CD14-positive monocyte (primary cell): Measurements from ENCODE around the gene TRMT2A. TPM values are rescaled to one million over a fixed set of nuclear protein-coding genes. Genes with fewer than 3 reads are reported as not detected.

Source experiments
- DNase-seq, 3 donors: peaks; one replicate each; pipeline ENCODE4 v3.0.0-alpha.2; 2011 to 2022
- H2AFZ ChIP-seq: 2 replicates; pipeline ENCODE4 v1.6.0; 2012; ENCODE audit warnings: mild to moderate bottlenecking, low read depth, low read length, inconsistent platforms; ENCODE audit not compliant: insufficient read depth, poor library complexity, severe bottlenecking
- H3K27ac ChIP-seq, 2 donors: 1 replicate in 1 of 2; 2 replicates in 1 of 2; pipeline ENCODE4 v1.5.1; 2012 to 2013; ENCODE audit warnings: low read length in 2 of 2, control low read depth in 1 of 2, inconsistent platforms in 1 of 2, low read depth in 1 of 2, mild to moderate bottlenecking in 1 of 2
- H3K27me3 ChIP-seq, 2 donors: one replicate each; pipeline versions ENCODE4 v1.6.0 to v1.6.1; 2011 to 2013; ENCODE audit warnings: low read length in 2 of 2; ENCODE audit not compliant: control insufficient read depth in 2 of 2, insufficient read depth in 2 of 2
- H3K36me3 ChIP-seq, 2 donors: replicated peaks in 1 of 2; 1 replicate in 1 of 2; 2 replicates in 1 of 2; pipeline versions ENCODE4 v1.5.1 to v1.6.1; 2012 to 2013; ENCODE audit warnings: low read length in 2 of 2, control low read depth in 1 of 2, inconsistent platforms in 1 of 2, mild to moderate bottlenecking in 1 of 2; ENCODE audit not compliant: insufficient read depth in 2 of 2, control insufficient read depth in 1 of 2
- H3K4me1 ChIP-seq, 2 donors: 1 replicate in 1 of 2; 2 replicates in 1 of 2; pipeline versions ENCODE4 v1.5.1 to v1.6.1; 2012 to 2013; ENCODE audit warnings: low read length in 2 of 2, control low read depth in 1 of 2, inconsistent platforms in 1 of 2, mild to moderate bottlenecking in 1 of 2, moderate library complexity in 1 of 2; ENCODE audit not compliant: insufficient read depth in 2 of 2, control insufficient read depth in 1 of 2
- H3K4me2 ChIP-seq: replicated peaks from 2 replicates; pipeline ENCODE3; 2012; ENCODE audit warnings: low read length, moderate library complexity, mild to moderate bottlenecking; ENCODE audit not compliant: poor library complexity, severe bottlenecking; ENCODE audit errors: extremely low read depth
- H3K4me3 ChIP-seq, 3 experiments: fragments of 200-600 bp in 1 of 3; sonication (generic) in 1 of 3; replicated peaks in 1 of 3; 1 replicate in 2 of 3; 2 replicates in 1 of 3; pipeline ENCODE4 v1.5.1; 2011 to 2013; ENCODE audit warnings: low read length in 3 of 3, mild to moderate bottlenecking in 3 of 3, control low read depth in 2 of 3, low read depth in 2 of 3, inconsistent platforms in 1 of 3, moderate library complexity in 1 of 3
- H3K79me2 ChIP-seq: 2 replicates; pipeline ENCODE4 v1.6.0; 2012; ENCODE audit warnings: mild to moderate bottlenecking, control low read depth, inconsistent platforms, low read length, moderate library complexity; ENCODE audit not compliant: insufficient read depth
- H3K9ac ChIP-seq: 2 replicates; pipeline ENCODE4 v1.6.0; 2017; ENCODE audit warnings: low read length, mild to moderate bottlenecking; ENCODE audit not compliant: insufficient read depth, poor library complexity, severe bottlenecking
- H3K9me3 ChIP-seq, 2 donors: replicated peaks in 1 of 2; 1 replicate in 1 of 2; 2 replicates in 1 of 2; pipeline versions ENCODE4 v1.5.1 to v1.6.1; 2012 to 2013; ENCODE audit warnings: low read length in 2 of 2, control low read depth in 1 of 2; ENCODE audit not compliant: control insufficient read depth in 1 of 2, insufficient read depth in 1 of 2
- H4K20me1 ChIP-seq: 2 replicates; pipeline ENCODE4 v1.6.0; 2012; ENCODE audit warnings: mild to moderate bottlenecking, low read length, control low read depth, moderate library complexity; ENCODE audit not compliant: insufficient read depth
- H3K27ac Mint-ChIP-seq, 7 donors: one replicate each; pipeline ENCODE4 v1.8.0; 2020; ENCODE audit warnings: mild to moderate bottlenecking in 7 of 7, mixed read lengths in 7 of 7, moderate library complexity in 6 of 7, inconsistent platforms in 2 of 7
- H3K27me3 Mint-ChIP-seq, 3 donors: one replicate each; pipeline ENCODE4 v1.8.0; 2021 to 2022; ENCODE audit warnings: low read depth in 3 of 3, mild to moderate bottlenecking in 3 of 3, mixed read lengths in 3 of 3, moderate library complexity in 3 of 3, inconsistent platforms in 1 of 3
- H3K36me3 Mint-ChIP-seq, 2 donors: one replicate each; pipeline ENCODE4 v1.8.0; 2020; ENCODE audit warnings: mixed read lengths in 2 of 2, inconsistent platforms in 1 of 2, mild to moderate bottlenecking in 1 of 2
- H3K4me1 Mint-ChIP-seq: one replicate; pipeline ENCODE4 v1.8.0; 2020; ENCODE audit warnings: mild to moderate bottlenecking, mixed read lengths
- H3K4me3 Mint-ChIP-seq, 2 donors: one replicate each; pipeline ENCODE4 v1.8.0; 2020; ENCODE audit warnings: mild to moderate bottlenecking in 2 of 2, mixed read lengths in 2 of 2, moderate library complexity in 1 of 2
- H3K9me3 Mint-ChIP-seq, 7 donors: one replicate each; pipeline ENCODE4 v1.8.0; 2020 to 2022; ENCODE audit warnings: mixed read lengths in 7 of 7, mild to moderate bottlenecking in 6 of 7, moderate library complexity in 6 of 7, inconsistent platforms in 2 of 7
- CTCF ChIP-seq: fragments of 200-600 bp; IDR thresholded peaks from one replicate; pipeline ENCODE4 v1.8.0; 2022; ENCODE audit warnings: antibody characterized with exemption, mild to moderate bottlenecking
- WGBS: methylation state at CpG from one replicate; pipeline ENCODE4 v1.1.5; 2013; ENCODE audit warnings: missing lambda C conversion rate; ENCODE audit not compliant: insufficient coverage; 5-methylcytosine and 5-hydroxymethylcytosine counted together
- intact Hi-C, 2 donors: fragments of 100-400 bp; cut with micrococcal nuclease; formaldehyde crosslinking; loops; one replicate each; pipeline versions ENCODE4 v1.15.0 to v1.15.1; 2023
- polyA plus RNA-seq, 3 donors: library from polyadenylated mRNA; depleted of rRNA in 1 of 3; unstranded in 2 of 3; stranded (reverse) in 1 of 3; fragments of 300-500 nt in 2 of 3; fragments of >200 nt in 1 of 3; fragmentation: Illumina TruSeq in 2 of 3; gene quantifications; 1 replicate in 2 of 3; 2 replicates in 1 of 3; pipeline ENCODE4 v1.2.3, GENCODE V29; 2012 to 2021

The TRMT2A gene
- polyA plus RNA-seq, 3 donors: 20.1 to 121 (median 23.5) TPM

DNA sequence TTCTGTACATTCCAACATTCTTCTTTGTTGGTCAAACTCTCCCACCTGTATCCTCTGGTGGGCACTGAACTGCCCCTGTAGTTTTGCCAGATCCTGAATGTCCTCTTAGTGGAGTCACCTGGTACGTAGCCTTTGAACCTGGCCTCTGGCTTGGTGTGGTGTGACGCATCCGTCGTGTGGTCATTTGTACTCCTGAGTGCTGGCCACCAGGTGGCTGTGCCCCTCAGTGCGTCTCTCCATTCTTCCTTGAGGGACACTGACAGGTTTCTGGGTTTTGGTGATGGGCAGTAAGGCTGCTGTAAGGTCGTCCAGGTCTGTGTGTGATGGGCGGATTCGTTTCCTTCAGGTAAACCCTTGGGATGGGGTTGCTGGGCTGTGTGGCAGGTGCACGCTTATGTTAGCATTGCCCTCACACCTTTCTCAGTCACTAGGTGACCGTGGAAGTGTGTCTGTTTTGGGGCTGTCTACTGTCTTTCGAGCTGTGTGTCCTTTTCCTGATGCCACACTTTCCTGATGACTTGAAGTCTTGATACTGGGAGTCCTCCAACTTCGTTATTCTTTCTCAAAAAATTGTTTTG, 14.7 kb downstream of the TRMT2A start:
- Mint-ChIP-seq H3K36me3 (peaks cover 70 to 95% of the 10 kb centered on the region in 2 donors), H3K27ac (peak overlapping the region in 3 of 7 donors; percentile 12 to 71 (median 32)), H3K4me3 (no peak overlapping the region), H3K4me1 (peaks cover 13% of the 10 kb centered on the region), H3K27me3 (peaks cover 0 to 1% (median 0%) of the 10 kb centered on the region in 3 donors), H3K9me3 (no peaks in the 10 kb centered on the region)
- H3K9me3 ChIP-seq: no peaks in the 10 kb centered on the region
- peaks cover 0 to 9% of the 10 kb centered on the region in 2 donors for H3K4me1 ChIP-seq
- H3K4me3 ChIP-seq: no peak overlapping the region
- H3K27ac ChIP-seq: no peak overlapping the region
- 92% methylated on average over 5 of the region's 12 CpGs for WGBS
- no peak for DNase-seq
- H3K36me3 ChIP-seq: peaks cover 65 to 84% of the 10 kb centered on the region in 2 donors
- H2AFZ ChIP-seq: no peak overlapping the region
- no peak for TF ChIP-seq CTCF
- H3K79me2 ChIP-seq: peaks cover 9% of the 10 kb centered on the region
- no peaks in the 10 kb centered on the region for H3K27me3 ChIP-seq
- no peak overlapping the region for H3K4me2 ChIP-seq
- intact Hi-C loops: no loop called here
- H3K9ac ChIP-seq: no peak overlapping the region
- H4K20me1 ChIP-seq: no peaks in the 10 kb centered on the region

DNA sequence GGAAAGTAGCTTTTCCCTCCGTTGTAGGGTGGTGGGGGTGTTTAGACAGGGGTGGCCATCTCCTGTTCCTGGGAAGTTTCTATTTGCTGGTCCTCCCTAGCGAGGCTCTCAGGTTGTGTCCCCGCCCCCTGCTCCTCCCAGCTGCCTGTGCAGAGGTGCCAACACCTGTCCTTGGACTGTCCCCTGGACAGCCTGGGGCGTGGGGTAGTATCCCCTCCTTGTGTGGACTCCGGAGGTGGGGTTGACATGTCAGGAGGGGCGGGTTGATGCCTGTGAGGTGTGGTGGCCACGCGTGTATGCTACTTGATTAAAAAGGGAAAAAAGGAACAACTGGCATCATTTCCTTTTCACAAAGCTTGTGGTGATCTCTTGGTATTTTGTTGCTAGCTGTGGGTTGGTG, 15.4 kb downstream of the TRMT2A start:
- H3K9ac ChIP-seq: peak overlapping the region; percentile 24
- H3K4me1 ChIP-seq: peaks cover 0 to 9% of the 10 kb centered on the region in 2 donors
- H4K20me1 ChIP-seq: no peaks in the 10 kb centered on the region
- WGBS: 66% methylated on average over 5 of the region's 8 CpGs
- Mint-ChIP-seq H3K27me3 (peaks cover 0 to 1% (median 0%) of the 10 kb centered on the region in 3 donors), H3K4me1 (peaks cover 13% of the 10 kb centered on the region), H3K27ac (peak overlapping the region in 4 of 7 donors; percentile 7 to 77 (median 30)), H3K4me3 (peak overlapping the region in 1 of 2 donors; percentile 69), H3K36me3 (peaks cover 70 to 95% of the 10 kb centered on the region in 2 donors), H3K9me3 (peaks cover 0 to 1% (median 0%) of the 10 kb centered on the region in 7 donors)
- no peak for DNase-seq
- TF ChIP-seq CTCF: no peak
- H3K4me2 ChIP-seq: peak overlapping the region; percentile 63
- H2AFZ ChIP-seq: no peak overlapping the region
- H3K27me3 ChIP-seq: no peaks in the 10 kb centered on the region
- intact Hi-C loops: no loop called here
- H3K79me2 ChIP-seq: peaks cover 9% of the 10 kb centered on the region
- H3K36me3 ChIP-seq: peaks cover 62 to 84% of the 10 kb centered on the region in 2 donors
- H3K27ac ChIP-seq: peak overlapping the region in 1 of 2 donors; percentile 55
- H3K9me3 ChIP-seq: no peaks in the 10 kb centered on the region
- peak overlapping the region in 2 of 3 experiments; percentile 24 to 68 for H3K4me3 ChIP-seq
